ENCODE results near the gene NUDT17.

- TF ChIP-seq POLR2A (IDR thresholded peaks at IDR 0.05): no peak
- TF ChIP-seq EP300 (IDR thresholded peaks at IDR 0.05; ENCODE audit: low read depth): no peak
- no peak for TF ChIP-seq CTCF (IDR thresholded peaks at IDR 0.05)
Observed at GRCh38 chr1:145799806-145800205, 45.6 kb upstream of the NUDT17 start.

Data from transverse colon (tissue), 3 donors.